HG03521 (cell line): ENCODE measurements around the gene ZNF800.

ENCODE experiments used
- ATAC-seq: cut with Tn5 transposase; IDR thresholded peaks from one replicate; pipeline ENCODE4 v1.9.1; 2021; ENCODE audit warnings: mild to moderate bottlenecking, moderate library complexity; ENCODE audit not compliant: unreplicated experiment

ZNF800 gene

DNA sequence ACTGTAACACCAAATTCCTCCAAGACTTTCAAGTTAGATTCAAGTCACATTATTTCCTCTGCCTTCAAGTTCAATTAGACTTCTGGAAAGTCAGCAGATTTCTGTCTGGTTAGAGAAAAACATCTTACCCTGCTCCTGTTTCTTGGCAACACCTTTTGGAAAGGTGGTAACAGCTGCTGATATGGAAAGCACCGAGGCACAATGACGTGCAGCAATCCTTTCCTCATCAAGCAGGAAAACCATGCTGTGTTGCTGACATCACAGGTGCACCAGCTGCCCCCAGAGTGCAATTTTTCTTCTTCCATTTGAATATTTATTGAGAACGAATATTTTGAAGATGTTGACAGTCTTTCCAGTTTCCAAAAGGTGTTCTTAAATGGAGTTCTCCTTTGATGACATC lies 41.9 kb downstream of the ZNF800 start:
- no peak for ATAC-seq

DNA sequence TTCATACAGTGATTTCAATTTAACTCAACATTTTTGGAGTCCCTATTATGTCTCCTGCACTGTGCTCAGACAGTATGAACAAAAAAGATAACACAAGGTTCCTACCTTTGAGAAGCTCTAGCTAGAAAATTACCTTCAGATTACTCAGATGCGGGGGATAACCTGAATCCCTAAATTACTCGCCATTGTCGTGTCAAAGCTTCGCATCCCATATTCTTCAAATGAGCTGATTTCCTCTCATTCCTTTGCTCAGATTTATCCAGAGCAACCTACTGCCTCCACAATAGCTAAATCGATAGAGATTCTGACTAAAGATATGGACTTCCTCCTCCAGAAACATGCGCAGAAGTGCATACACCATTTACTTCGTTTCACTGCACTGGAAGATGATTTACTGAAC lies 42.6 kb downstream of the ZNF800 start:
- no peak for ATAC-seq

DNA sequence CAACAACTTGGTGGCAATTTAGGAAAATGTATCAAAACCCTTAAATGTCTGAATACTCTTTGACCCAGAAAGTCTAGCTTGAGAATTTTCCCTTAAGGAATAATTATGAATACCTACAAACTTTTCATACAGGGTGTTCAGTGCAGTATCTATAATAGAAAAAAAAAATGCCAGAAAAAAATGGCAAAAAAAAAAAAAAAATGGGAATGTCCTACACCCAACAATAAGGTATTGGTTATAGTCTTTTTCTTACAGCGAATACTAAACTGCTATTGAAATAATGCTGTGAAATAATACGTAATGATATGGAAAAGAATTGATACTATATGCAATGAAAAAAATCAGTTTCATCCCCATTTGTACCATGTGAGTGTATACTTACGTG lies 44.3 kb downstream of the ZNF800 start:
- ATAC-seq, result no peak

DNA sequence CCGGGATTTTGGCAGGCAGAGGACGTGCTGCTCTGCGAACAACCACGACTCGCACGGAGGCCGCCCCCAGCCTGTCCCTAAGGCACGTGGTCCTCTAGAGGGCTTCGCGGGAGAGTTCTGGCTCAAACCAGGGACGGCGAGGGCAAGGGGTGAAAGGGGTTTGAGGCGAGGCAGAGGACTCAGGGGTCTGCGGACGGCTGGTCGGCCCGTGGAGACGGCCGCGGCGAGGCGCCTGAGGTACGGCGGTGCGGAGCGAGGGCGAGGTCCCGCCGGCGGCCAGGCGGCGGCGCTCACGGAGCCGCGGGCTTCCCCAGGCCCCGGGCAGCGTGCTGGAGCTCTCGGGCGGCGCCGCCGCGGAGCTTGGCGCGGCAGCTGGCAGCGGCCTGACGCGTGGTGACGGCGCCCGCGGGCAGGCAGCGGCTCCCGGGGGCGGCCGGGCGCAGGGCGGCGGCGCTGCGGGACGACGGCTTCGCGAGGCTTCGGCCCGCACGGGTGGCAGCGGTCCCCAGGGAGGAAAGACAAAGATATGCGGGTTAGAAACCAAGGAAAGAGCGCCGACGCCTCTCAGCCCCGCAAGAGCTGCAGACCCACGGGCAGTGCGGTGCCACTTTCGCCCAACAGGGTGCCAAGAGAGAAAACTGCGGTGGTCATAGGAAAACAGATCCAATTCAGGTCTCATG lies 44.8 kb downstream of the ZNF800 start:
- peak; percentile 99 for ATAC-seq

DNA sequence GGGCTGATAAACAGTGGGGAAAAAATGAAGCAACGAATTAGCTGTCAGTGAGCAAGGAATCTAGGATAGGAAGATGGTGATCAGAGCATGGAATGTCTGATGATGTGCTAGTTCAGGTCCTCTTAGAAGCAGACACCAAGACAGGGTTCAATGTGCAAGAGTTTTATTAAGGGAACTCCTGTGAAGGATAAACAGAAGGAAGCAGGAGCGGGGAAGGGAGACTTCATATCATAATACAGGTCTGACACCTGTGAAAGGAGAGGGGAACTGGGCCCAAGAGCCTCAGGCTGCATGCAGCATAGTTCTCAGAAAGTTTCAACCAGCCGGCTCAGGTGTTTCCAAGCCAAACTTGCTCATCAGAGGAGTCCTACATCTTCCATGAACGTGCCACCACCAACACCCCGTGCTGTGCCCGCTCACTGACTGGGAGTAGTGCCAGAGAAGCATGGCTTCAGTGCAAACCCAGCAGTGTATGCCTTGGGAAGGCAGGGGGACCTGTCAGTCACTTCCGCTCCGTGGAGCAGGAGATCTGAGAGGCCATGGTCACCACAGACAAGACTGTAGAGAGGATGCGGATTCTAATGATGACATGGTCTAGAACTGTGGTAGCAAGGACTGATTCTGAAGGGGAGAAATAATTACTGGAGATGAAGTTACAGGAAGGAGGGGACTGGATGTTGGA lies 45.8 kb downstream of the ZNF800 start:
- ATAC-seq, result no peak

DNA sequence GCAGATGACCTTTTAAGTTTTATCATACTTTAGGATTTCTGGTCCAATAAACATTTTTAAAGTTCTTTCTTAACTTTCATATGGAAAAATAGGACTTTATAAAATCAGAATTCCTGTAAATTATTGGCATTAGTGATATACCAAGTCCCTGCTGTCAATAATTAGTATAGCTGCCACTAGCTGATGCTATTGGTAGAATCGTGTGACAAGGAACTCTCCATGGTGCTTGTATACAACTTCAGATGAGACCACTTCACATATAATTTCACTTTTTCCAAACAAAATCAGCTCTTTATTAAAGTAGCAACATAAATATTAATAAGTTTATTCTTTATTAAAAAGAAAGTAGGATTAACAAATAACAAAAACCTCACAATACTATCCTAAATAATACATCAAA lies 49.9 kb downstream of the ZNF800 start:
- ATAC-seq, result no peak

DNA sequence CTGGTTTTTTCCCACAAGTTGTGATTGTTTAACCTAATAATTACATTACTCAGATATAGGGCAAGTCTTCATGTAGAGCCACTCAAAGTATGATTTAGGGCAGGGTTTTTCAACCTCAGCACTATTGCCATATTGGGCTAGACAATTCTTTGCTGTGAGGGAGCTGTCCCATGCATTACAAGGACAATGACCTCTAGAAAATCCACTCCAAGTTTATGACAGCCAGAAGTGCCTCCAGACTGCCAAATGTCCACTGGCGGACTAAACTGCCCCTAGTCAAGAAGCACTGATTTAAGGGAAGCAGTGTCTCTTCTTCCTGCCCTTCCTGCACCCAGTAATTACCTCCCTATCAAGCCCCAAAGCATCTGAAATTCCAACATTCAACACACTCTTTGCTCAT lies 54.4 kb downstream of the ZNF800 start:
- ATAC-seq, result no peak

DNA sequence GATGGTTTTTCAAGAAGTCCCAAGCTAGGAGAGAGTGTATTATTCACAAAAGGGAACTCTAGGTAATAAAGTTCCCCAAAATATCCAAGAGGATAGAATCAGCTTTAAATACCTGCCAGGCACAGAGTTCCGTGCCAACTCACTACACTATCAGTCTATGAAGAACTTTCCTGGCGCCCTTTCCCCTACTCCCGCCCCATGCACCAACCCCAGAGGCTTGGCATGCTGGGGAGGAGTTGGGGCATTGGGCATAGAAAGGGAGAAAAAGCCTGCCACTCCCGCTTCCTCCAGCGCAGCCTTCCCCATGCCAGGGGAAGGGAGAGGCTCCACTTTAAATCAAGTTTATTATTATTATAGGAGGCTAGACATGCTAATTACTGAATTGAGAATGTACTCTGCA lies 54.9 kb downstream of the ZNF800 start:
- ATAC-seq, result no peak

DNA sequence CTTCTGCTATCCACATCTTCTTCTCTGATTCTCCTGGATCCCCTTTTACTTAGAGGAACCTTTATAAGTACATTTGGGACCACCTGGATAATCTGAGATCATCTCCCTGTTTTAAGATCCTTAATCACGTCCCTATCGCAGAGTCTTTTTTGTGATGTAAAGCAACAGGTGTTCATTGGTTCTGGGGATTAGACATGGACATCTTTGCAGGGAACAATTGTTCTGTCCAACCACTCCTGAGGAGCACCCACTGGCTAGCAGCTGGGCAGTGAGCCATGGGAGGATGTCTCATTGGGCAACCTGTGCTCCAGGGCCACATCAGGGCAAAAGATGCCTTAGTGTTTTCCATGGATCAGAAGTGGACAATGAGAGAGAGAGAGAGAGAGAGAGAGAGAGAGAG lies 56.0 kb downstream of the ZNF800 start:
- no peak for ATAC-seq

DNA sequence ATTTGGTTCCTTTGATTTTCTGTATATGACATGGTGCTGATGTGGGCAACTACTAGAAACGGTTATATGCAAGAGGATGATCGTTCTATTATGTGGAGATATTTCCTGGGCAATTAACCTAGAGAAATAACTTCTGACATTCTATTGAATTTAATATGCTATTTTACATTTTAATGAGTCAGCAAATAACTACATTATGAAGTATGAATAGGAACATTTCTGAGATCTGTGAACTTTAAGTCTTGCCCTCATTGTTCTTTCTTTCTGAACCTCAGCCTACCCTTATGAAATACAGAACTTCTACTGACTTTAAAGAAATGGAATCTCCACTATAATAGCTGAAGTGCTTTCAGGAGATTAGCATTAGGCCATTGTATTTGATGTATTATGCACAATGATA lies 59.6 kb downstream of the ZNF800 start:
- ATAC-seq, result no peak

DNA sequence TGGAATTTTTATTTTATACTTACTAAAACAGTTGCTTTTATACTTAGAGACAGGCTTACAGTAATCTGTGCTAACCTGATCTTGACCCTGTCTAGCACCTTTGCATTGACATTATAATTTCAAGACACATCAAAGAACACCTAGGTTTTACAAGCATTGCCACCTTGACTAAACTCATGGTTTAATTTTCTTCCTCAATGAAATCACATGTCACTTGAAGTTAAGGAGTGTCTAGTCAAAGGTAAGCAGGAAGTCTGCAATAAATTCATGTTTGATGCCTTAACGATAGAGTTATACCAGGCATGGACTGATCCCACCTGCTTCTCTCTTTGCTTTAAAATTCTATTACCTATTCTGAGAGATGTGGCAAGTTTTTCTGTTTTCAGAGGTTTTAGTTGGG lies 62.4 kb downstream of the ZNF800 start:
- ATAC-seq, result no peak

DNA sequence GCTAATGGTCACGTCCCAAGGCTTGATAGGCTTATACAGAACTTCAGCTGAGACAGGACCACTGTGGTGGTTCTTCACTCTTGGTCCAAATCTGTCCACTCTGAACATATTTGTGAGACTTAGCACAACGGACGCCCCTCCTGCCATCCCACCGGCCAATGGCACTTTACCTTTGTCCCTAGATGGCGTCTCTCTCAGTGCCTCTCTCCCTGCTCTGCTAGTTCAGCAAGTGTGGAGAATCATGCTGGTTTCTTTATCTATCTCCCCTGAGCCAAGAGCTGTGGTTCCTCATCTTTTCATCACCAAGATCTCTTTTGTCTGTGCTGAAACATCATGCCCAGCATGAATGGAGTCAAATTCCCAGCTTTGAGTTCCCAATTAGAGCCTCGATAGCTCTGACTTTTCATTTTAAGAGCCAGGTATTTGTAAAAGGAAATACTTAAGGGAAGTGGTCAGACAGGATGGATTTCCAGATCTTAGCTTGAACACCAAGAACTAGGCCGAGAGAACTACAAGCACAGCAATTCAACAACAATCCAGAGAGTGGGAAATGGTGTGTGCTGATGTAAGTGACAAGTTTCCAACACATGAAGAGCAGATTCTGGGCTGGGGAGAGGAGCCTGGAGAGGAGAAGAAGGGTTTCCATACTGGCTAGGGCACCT lies 69.5 kb downstream of the ZNF800 start:
- ATAC-seq, result no peak

DNA sequence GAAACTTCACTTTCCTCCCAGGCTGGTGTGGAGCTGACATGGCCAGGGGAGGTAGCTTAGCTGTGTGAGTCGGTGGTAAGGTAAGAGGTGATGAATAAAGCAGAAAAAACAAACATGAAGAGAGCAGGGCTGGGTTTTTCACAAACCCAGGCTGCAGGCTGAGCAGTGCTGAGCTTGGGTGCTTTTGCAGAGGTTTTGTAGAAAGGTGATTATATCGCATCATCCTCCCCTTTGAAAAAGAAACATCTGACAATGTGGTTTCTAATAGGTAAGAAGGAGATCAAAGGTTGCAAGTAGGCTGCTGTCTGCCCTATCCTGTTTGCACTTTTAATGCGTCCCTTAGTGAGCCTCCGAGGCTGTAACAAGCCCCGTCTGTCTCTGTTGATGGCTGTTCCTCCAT lies 70.2 kb downstream of the ZNF800 start:
- ATAC-seq, result no peak

DNA sequence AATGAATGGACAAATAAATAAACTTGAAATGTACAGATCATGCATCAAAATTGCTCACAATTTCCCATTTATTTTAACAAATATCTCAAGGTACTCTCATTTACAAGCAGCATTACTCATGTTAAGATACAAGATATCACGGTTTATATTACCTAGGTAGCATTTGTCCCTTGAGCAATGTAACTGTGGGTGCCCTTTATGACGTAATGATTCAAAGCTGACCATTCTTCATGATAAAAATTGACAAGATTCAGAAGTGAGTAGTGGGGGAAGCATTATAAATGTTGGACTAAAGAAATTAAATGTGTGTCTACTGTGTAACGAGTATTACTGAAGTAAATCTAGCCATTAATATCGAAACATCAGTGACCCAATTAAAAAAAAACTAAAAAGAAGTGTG lies 71.5 kb downstream of the ZNF800 start:
- no peak for ATAC-seq
